ENCODE results near the gene FOXJ3. TPM values are rescaled to one million over a fixed set of nuclear protein-coding genes. Genes with fewer than 3 reads are reported as not detected.

Gene FOXJ3
- total and polyA plus RNA-seq, 2 of the 8 experiments (the other 6 are each of a cell fraction or from before 2014, with no cell fraction given): 48.6 to 51.9 TPM

- Histone ChIP-seq H3K79me2 (ENCODE audit: control insufficient read depth in 1 of 2, insufficient read depth in 2 of 2, low read length in 2 of 2) (no peaks in the 10 kb centered on the region), H2BK12ac (ENCODE audit: low read depth, low read length) (no peak overlapping the region), H3K18ac (ENCODE audit: extremely low read depth, low read length) (no peak overlapping the region), H2AFZ (ENCODE audit: low read length) (no peak overlapping the region), H3K23ac (ENCODE audit: insufficient read length) (no peak overlapping the region), H2BK20ac (ENCODE audit: low read length) (no peak overlapping the region), H3K36me3 (ENCODE audit: control insufficient read depth in 2 of 4, insufficient read depth in 4 of 4, low read length in 3 of 4) (peaks cover 0 to 20% (median 7%) of the 10 kb centered on the region in 4 experiments; a peak in 4 of 8 replicates), H2BK120ac (replicated peaks; ENCODE audit: low read depth, low read length) (no peak overlapping the region), H3K4me2 (ENCODE audit: insufficient read depth in 1 of 2, low read depth in 2 of 2, low read length in 2 of 2) (no peak overlapping the region), H4K8ac (ENCODE audit: extremely low read depth, insufficient read depth, low read length) (no peak overlapping the region), H3K9me3 (ENCODE audit: insufficient read depth in 2 of 2, low read depth in 1 of 2, low read length in 1 of 2) (no peaks in the 10 kb centered on the region), H2BK5ac (ENCODE audit: low read depth, low read length) (no peak overlapping the region), H2BK15ac (ENCODE audit: low read length) (no peak overlapping the region), H3K27ac (ENCODE audit: low read depth, low read length) (no peak overlapping the region), H4K5ac (ENCODE audit: insufficient read length, low read depth, low read length) (no peak overlapping the region), H3K4ac (replicated peaks; ENCODE audit: insufficient read length, low read depth, low read length) (no peak overlapping the region), H3K27me3 (replicated peaks in 1 of 4; ENCODE audit: control insufficient read depth in 3 of 4, extremely low read depth in 1 of 4, insufficient read depth in 3 of 4, low read length in 3 of 4) (no peaks in the 10 kb centered on the region), H2AK5ac (ENCODE audit: low read depth, low read length) (no peak overlapping the region), H4K20me1 (replicated peaks in 1 of 2; ENCODE audit: control insufficient read depth in 1 of 2, insufficient read depth in 2 of 2, low read length in 2 of 2) (no peaks in the 10 kb centered on the region), H3K4me3 (ENCODE audit: extremely low read depth in 1 of 4, insufficient read depth in 2 of 4, low read depth in 3 of 4, low read length in 4 of 4) (no peak overlapping the region), H3K14ac (ENCODE audit: insufficient read length) (no peak overlapping the region), H3K79me1 (ENCODE audit: low read depth, low read length) (no peaks in the 10 kb centered on the region), H3K4me1 (replicated peaks in 1 of 4; ENCODE audit: control insufficient read depth in 3 of 4, insufficient read depth in 4 of 4, low read length in 3 of 4) (peaks cover 0 to 7% (median 0%) of the 10 kb centered on the region in 4 experiments; a peak in 1 of 7 replicates), H3K9ac (replicated peaks in 1 of 4; ENCODE audit: extremely low read depth in 1 of 4, low read depth in 3 of 4, low read length in 3 of 4) (no peak overlapping the region), H4K91ac (replicated peaks; ENCODE audit: insufficient read length, low read length) (no peak overlapping the region), H3K56ac (replicated peaks; ENCODE audit: insufficient read length, low read depth, low read length) (no peak overlapping the region), H3K23me2 (ENCODE audit: low read depth, low read length) (no peaks in the 10 kb centered on the region; the same call in 1 of the 2 replicates)
- POLR2A ChIA-PET (ENCODE audit: partially characterized antibody): no interaction called here
- FAIRE-seq (no peak), DNase-seq (ENCODE audit: low read depth in 1 of 2, low spot score in 2 of 2) (no peak)
- no peak for TF ChIP-seq SIN3A (conservative IDR thresholded peaks at IDR 0.05 in 1 of 2, IDR thresholded peaks at IDR 0.05 in 1 of 2; ENCODE audit: low read depth in 1 of 2, low read length in 2 of 2)
- TF ChIP-seq, protein P1, sequence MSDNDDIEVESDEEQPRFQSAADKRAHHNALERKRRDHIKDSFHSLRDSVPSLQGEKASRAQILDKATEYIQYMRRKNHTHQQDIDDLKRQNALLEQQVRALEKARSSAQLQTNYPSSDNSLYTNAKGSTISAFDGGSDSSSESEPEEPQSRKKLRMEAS (IDR thresholded peaks at IDR 0.05): no peak
- no peak for TF ChIP-seq CHD1 (IDR thresholded peaks at IDR 0.05; ENCODE audit: low read depth, low read length)
- TF ChIP-seq CBX5 (IDR thresholded peaks at IDR 0.05; ENCODE audit: low read depth, low read length): no peak
- no peak for TF ChIP-seq EZH2 (IDR thresholded peaks at IDR 0.05; ENCODE audit: low read depth, low read length, severe bottlenecking)
- TF ChIP-seq ZNF274 (IDR thresholded peaks at IDR 0.05; ENCODE audit: borderline replicate concordance, extremely low read depth, low read length): no peak
- no peak for TF ChIP-seq NANOG (IDR thresholded peaks at IDR 0.05; ENCODE audit: insufficient read depth, low read depth, low read length, poor library complexity, severe bottlenecking)
- TF ChIP-seq CTBP2 (IDR thresholded peaks at IDR 0.05; ENCODE audit: borderline replicate concordance, insufficient read depth, insufficient read length, low read length): no peak
- TF ChIP-seq, protein P2, sequence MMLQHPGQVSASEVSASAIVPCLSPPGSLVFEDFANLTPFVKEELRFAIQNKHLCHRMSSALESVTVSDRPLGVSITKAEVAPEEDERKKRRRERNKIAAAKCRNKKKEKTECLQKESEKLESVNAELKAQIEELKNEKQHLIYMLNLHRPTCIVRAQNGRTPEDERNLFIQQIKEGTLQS (IDR thresholded peaks at IDR 0.05; ENCODE audit: insufficient read depth, low read depth, low read length): no peak
- no peak for TF ChIP-seq USF2 (IDR thresholded peaks at IDR 0.05; ENCODE audit: low read length)
- CTCF ChIA-PET (ENCODE audit: partially characterized antibody): interaction anchor here (0.8 to 1.6 kb wide), 3 partner anchors 8 to 31 kb away, joined by 3 read pairs; no protein-coding TSS in a partner anchor
- WGBS, 2 experiments (ENCODE audit: extremely low coverage in 1 of 2, insufficient coverage in 1 of 2, insufficient read length in 1 of 2, insufficient replicate concordance in 2 of 2, low coverage in 1 of 2, low lambda C conversion rate in 2 of 2, missing lambda C conversion rate in 1 of 2): 90% methylated on average over 3 of the region's 3 CpGs; no CpG with 5 or more reads in 1 of the 2 experiments
These were observed 156.8 kb downstream of the FOXJ3 start for GRCh38 chr1:42178249-42178648.

Data from H1 (cell line).